Lower leg skin (tissue), 4 donors: ENCODE results near the gene KMT5B. TPM values are rescaled to one million over a fixed set of nuclear protein-coding genes. Genes with fewer than 3 reads are reported as not detected.

ENCODE experiments used
- DNase-seq, 2 donors: peaks; one replicate each; pipeline ENCODE4 v3.0.0-alpha.2; 2019; ENCODE audit warnings: low spot score in 2 of 2
- H3K4me3 ChIP-seq: fragments of 200-600 bp; sonication (generic); 2 replicates; pipeline ENCODE4 v1.5.1; 2017; ENCODE audit warnings: mild to moderate bottlenecking, low read depth; ENCODE audit not compliant: poor library complexity, severe bottlenecking
- POLR2A ChIP-seq, 2 donors: fragments of 450-650 bp; IDR thresholded peaks; one replicate each; pipeline ENCODE4 v1.6.1; 2016 to 2017; ENCODE audit warnings: antibody characterized with exemption in 2 of 2, mild to moderate bottlenecking in 1 of 2, moderate library complexity in 1 of 2
- WGBS, 2 donors: methylation state at CpG; one replicate each; pipeline ENCODE4 v1.1.5; 2018; 5-methylcytosine and 5-hydroxymethylcytosine counted together
- intact Hi-C: fragments of 100-400 bp; cut with DNase I; formaldehyde crosslinking; loops from one replicate; pipeline ENCODE4 v1.15.0; 2023; ENCODE audit warnings: low total_unique reads
- total RNA-seq, 4 donors: library from RNA; depleted of rRNA; stranded (reverse); fragments of >200 nt; gene quantifications; one replicate each; pipeline ENCODE4 v1.1.0, GENCODE V29; 2016
- TF ChIP-seq, protein P1 (sequence below), 3 donors: fragments of 450-650 bp; IDR thresholded peaks; one replicate each; pipeline ENCODE4 v1.5.1; 2016; ENCODE audit warnings: antibody characterized with exemption in 3 of 3, mild to moderate bottlenecking in 3 of 3, moderate library complexity in 2 of 3

KMT5B gene
- total RNA-seq, 4 donors from 2014 or later: 26.3 to 34.9 (median 34.0) TPM

DNA sequence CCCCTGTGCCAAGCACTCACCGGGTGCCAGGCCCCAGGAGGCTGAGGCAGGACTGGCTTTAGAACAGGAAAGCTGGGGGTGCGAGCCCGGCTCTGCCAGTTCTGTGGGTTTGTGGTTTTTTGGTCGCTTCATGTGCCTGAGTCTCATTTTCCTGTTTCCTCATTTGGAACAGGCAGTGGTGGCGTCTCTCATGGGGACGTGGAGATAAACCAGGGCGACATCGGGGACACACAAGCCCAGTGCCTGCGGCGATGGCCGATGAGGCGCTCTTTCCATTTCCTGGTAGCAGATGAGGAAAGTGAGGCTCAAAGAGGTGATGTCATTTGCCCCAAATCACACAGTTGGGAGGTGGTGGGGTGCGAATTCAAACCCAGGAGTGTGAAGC, 71.1 kb downstream of the KMT5B start:
- TF ChIP-seq POLR2A (IDR thresholded peaks at IDR 0.05): no peak
- TF ChIP-seq, protein P1, sequence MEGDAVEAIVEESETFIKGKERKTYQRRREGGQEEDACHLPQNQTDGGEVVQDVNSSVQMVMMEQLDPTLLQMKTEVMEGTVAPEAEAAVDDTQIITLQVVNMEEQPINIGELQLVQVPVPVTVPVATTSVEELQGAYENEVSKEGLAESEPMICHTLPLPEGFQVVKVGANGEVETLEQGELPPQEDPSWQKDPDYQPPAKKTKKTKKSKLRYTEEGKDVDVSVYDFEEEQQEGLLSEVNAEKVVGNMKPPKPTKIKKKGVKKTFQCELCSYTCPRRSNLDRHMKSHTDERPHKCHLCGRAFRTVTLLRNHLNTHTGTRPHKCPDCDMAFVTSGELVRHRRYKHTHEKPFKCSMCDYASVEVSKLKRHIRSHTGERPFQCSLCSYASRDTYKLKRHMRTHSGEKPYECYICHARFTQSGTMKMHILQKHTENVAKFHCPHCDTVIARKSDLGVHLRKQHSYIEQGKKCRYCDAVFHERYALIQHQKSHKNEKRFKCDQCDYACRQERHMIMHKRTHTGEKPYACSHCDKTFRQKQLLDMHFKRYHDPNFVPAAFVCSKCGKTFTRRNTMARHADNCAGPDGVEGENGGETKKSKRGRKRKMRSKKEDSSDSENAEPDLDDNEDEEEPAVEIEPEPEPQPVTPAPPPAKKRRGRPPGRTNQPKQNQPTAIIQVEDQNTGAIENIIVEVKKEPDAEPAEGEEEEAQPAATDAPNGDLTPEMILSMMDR (IDR thresholded peaks at IDR 0.05): no peak
- no peak overlapping the region for H3K4me3 ChIP-seq
- WGBS, 2 donors: 59 to 60% methylated on average over 13 of the region's 13 CpGs
- peak; percentile 44 to 86 for DNase-seq
- intact Hi-C loops: no loop called here

DNA sequence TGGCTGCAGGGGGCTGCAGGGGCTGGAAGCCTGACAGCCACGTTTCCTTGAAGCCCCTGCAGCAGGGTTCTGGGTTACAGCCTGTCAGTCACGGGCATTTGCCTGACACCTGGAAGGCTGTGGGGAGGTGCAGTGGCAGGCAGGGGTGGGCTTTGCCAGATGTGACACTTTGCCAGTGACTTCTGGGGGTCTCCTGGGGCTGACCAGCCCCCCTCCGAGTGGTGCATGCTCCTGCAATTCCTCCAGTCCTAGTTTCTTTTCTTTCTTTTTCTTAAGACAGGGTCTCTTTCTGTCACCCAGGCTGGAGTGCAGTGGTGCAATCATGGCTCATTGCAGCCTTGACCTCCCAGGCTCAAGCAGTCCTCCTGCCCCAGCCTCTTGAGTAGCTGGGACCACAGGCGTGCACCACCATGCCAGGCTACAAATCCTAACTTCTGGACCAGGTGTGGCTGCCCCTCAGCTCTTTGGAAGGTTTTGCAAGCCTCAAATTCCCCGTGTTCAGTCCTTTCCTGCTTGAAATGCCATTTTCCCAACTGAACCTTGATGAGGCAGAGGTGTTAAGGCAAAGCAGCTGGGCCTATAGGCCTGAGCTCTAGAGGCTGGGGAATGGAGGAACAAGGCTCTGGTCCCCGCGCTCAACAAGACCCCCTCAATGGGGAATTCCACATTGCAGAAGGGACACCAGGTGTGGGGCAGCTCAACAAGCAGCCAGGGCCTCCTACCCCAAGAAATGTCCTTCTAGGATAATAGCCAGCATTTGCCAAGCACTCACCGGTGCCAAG, 71.7 kb downstream of the KMT5B start:
- TF ChIP-seq POLR2A (IDR thresholded peaks at IDR 0.05): no peak
- TF ChIP-seq, protein P1 (IDR thresholded peaks at IDR 0.05): no peak

GRCh38 chr11:68140496-68141245, 72.4 kb downstream of the KMT5B start:
- 79 to 84% methylated on average over 9 of the region's 9 CpGs for WGBS, 2 donors
- H3K4me3 ChIP-seq: no peak overlapping the region
- intact Hi-C loops: no loop called here
- DNase-seq: no peak
- TF ChIP-seq, protein P1 (IDR thresholded peaks at IDR 0.05): no peak
- no peak for TF ChIP-seq POLR2A (IDR thresholded peaks at IDR 0.05)

More for the DNA sequence above, 71.7 kb downstream of the KMT5B start:
- H3K4me3 ChIP-seq: no peak overlapping the region
- DNase-seq: no peak
- intact Hi-C loops: no loop called here
- WGBS, 2 donors: 68% methylated on average over 8 of the region's 8 CpGs

DNA sequence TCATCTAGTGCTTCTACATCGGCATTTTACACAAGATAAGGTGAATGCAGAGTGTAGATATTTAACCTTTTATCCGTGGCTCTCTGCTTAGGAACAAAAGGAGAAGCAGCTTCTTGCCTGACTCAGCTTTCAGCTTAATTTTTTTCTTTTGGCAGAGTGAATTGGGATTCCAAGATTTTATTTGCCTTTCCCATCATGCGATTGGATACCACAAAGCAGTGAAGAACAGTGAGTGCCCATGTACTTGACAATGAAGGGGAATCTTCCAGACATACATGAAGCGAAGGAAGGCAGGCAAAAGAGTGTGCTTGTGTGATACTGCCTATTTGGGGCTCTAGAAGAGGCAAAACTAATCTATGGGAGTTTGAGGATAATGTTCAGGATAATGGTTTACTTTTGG, 74.9 kb downstream of the KMT5B start:
- TF ChIP-seq POLR2A (IDR thresholded peaks at IDR 0.05): no peak
- TF ChIP-seq, protein P1 (IDR thresholded peaks at IDR 0.05): no peak
- no peak overlapping the region for H3K4me3 ChIP-seq
- DNase-seq: peak in 1 of 2 donors; percentile 7
- intact Hi-C loops: no loop called here
- WGBS, 2 donors: 33 to 37% methylated on average over 4 of the region's 4 CpGs

DNA sequence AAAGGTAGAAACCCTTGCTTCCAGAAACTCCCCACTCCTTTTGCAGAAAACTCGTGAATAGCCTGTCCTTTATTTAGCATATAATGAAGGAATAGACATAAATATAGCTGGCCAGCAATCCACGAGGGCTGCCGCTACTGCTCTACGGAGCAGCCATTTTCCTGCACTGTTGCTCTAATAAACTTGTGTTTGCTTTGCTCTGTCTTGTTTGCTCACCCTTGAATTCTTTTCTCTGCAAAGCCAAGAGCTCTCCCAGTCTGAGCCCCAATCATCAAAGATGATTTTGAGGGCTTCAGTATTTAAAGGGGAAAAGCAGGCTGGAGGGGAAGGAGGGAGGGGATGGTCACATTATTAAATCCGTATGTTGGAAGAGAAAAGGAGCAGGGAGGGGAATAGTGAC, 75.3 kb downstream of the KMT5B start:
- WGBS, 2 donors: 32 to 35% methylated on average over 5 of the region's 5 CpGs
- DNase-seq: peak in 1 of 2 donors; percentile 3
- H3K4me3 ChIP-seq: no peak overlapping the region
- no peak for TF ChIP-seq POLR2A (IDR thresholded peaks at IDR 0.05)
- TF ChIP-seq, protein P1 (IDR thresholded peaks at IDR 0.05): no peak
- intact Hi-C loops: no loop called here
